Measurements from ENCODE around the gene PTRH1. TPM values are rescaled to one million over a fixed set of nuclear protein-coding genes. Genes with fewer than 3 reads are reported as not detected.

PTRH1 gene
- total RNA-seq, 1 donor from 2014 or later = 8.0 TPM

DNA sequence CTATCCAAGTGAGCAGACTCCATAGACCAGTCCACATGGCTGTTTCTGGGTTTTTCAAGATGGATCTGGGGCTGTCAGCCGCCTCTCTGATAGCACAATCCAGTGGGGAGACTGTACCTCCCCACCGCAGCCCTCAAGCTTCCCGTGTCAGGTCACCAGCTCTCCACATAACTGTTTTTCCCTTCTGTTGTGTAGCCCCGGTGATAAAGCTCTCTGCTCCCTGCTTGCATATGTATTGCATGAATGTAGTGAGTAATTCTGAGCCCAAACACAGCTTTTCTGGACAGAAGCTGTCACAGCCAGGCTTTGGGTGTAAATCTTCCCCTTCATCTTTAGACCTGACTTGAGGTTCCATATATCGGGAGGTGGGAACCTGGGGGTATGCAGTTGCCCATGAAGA is 31.7 kb downstream of the PTRH1 start:
- DNase-seq (no peak), ATAC-seq (no peak)
- Histone ChIP-seq H3K27ac (no peak overlapping the region), H3K4me1 (no peaks in the 10 kb centered on the region), H3K27me3 (no peaks in the 10 kb centered on the region), H3K36me3 (peaks cover 92% of the 10 kb centered on the region), H3K9me3 (no peaks in the 10 kb centered on the region), H3K4me3 (no peak overlapping the region)
- intact Hi-C loops (cut with DNase I) = no loop called here
- TF ChIP-seq CTCF (IDR thresholded peaks at IDR 0.05) = no peak

- no peaks in the 10 kb centered on the region for H3K9me3 ChIP-seq
- H3K36me3 ChIP-seq = peaks cover 88% of the 10 kb centered on the region
- no peak overlapping the region for H3K4me3 ChIP-seq
- H3K4me1 ChIP-seq = no peaks in the 10 kb centered on the region
- H3K27me3 ChIP-seq = no peaks in the 10 kb centered on the region
- H3K27ac ChIP-seq = no peak overlapping the region
- DNase-seq (no peak), ATAC-seq (no peak)
- intact Hi-C loops (cut with DNase I) = no loop called here
- TF ChIP-seq CTCF (IDR thresholded peaks at IDR 0.05) = no peak
Observed at GRCh38 chr9:127682351-127683136, 32.9 kb downstream of the PTRH1 start.

GRCh38 chr9:127680846-127681245 is 34.6 kb downstream of the PTRH1 start:
- Histone ChIP-seq H3K4me3 (no peak overlapping the region), H3K27me3 (no peaks in the 10 kb centered on the region), H3K9me3 (no peaks in the 10 kb centered on the region), H3K4me1 (no peaks in the 10 kb centered on the region), H3K36me3 (peaks cover 82% of the 10 kb centered on the region), H3K27ac (no peak overlapping the region)
- intact Hi-C loops (cut with DNase I) = no loop called here
- TF ChIP-seq CTCF (IDR thresholded peaks at IDR 0.05) = no peak
- DNase-seq = no peak
- no peak for ATAC-seq

GRCh38 chr9:127680226-127680625 is 35.2 kb downstream of the PTRH1 start:
- H3K27ac ChIP-seq = no peak overlapping the region
- no peak overlapping the region for H3K4me3 ChIP-seq
- DNase-seq = no peak
- TF ChIP-seq CTCF (IDR thresholded peaks at IDR 0.05) = no peak
- no peaks in the 10 kb centered on the region for H3K27me3 ChIP-seq
- intact Hi-C loops (cut with DNase I) = no loop called here
- H3K36me3 ChIP-seq = peaks cover 83% of the 10 kb centered on the region
- H3K4me1 ChIP-seq = no peaks in the 10 kb centered on the region
- H3K9me3 ChIP-seq = no peaks in the 10 kb centered on the region
- no peak for ATAC-seq

- Histone ChIP-seq H3K4me3 (no peak overlapping the region), H3K36me3 (peaks cover 83% of the 10 kb centered on the region), H3K9me3 (no peaks in the 10 kb centered on the region), H3K27me3 (no peaks in the 10 kb centered on the region), H3K4me1 (no peaks in the 10 kb centered on the region), H3K27ac (no peak overlapping the region)
- intact Hi-C loops (cut with DNase I) = no loop called here
- TF ChIP-seq CTCF (IDR thresholded peaks at IDR 0.05) = no peak
- DNase-seq (no peak), ATAC-seq (no peak)
Observed at GRCh38 chr9:127679506-127679905, 36.0 kb downstream of the PTRH1 start.
